Natural killer cell (primary cell): Measurements from ENCODE around the gene RORC. TPM values are rescaled to one million over a fixed set of nuclear protein-coding genes. Genes with fewer than 3 reads are reported as not detected.
"Not testable (repeated sequence)": the region's sequence is repeated elsewhere in the genome, so short reads cannot be mapped to it uniquely, and the experiment has no call there.

Experiments used
- ATAC-seq, 3 donors: fragments of 150-1000 bp in 2 of 3; fragments of 200-7000 bp in 1 of 3; cut with Tn5 transposase; 1 replicate in 1 of 3; 2 replicates in 2 of 3; pipeline ENCODE4 v1.10.0; 2021; ENCODE audit warnings: mild to moderate bottlenecking in 2 of 3, moderate library complexity in 2 of 3
- DNase-seq, 2 donors: peaks; one replicate each; pipeline versions ENCODE4 v3.0.0 to v3.0.0-alpha.2; 2013 to 2021; ENCODE audit warnings: mixed read lengths in 1 of 2
- H3K27ac ChIP-seq: one replicate; pipeline ENCODE4 v1.5.1; 2013; ENCODE audit warnings: mild to moderate bottlenecking, low read length
- H3K27me3 ChIP-seq: one replicate; pipeline ENCODE4 v1.6.1; 2013; ENCODE audit warnings: low read length; ENCODE audit not compliant: control insufficient read depth, insufficient read depth
- H3K36me3 ChIP-seq: one replicate; pipeline ENCODE4 v1.6.1; 2013; ENCODE audit warnings: low read length; ENCODE audit not compliant: control insufficient read depth, insufficient read depth
- H3K4me1 ChIP-seq: one replicate; pipeline ENCODE4 v1.6.1; 2013; ENCODE audit warnings: low read length; ENCODE audit not compliant: control insufficient read depth, insufficient read depth
- H3K4me3 ChIP-seq: one replicate; pipeline ENCODE4 v1.5.1; 2013; ENCODE audit warnings: low read length
- H3K9me3 ChIP-seq: one replicate; pipeline ENCODE4 v1.6.1; 2013; ENCODE audit warnings: low read length; ENCODE audit not compliant: control insufficient read depth, insufficient read depth
- H3K27ac Mint-ChIP-seq, 2 donors: one replicate each; pipeline ENCODE4 v1.8.0; 2022; ENCODE audit warnings: mild to moderate bottlenecking in 2 of 2, mixed read lengths in 2 of 2, moderate library complexity in 1 of 2
- H3K27me3 Mint-ChIP-seq, 2 donors: one replicate each; pipeline ENCODE4 v1.8.0; 2022; ENCODE audit warnings: low read depth in 2 of 2, mixed read lengths in 2 of 2
- H3K36me3 Mint-ChIP-seq: one replicate; pipeline ENCODE4 v1.8.0; 2022; ENCODE audit warnings: mixed read lengths
- H3K4me1 Mint-ChIP-seq, 2 donors: one replicate each; pipeline ENCODE4 v1.8.0; 2022; ENCODE audit warnings: mixed read lengths in 2 of 2
- H3K4me3 Mint-ChIP-seq: one replicate; pipeline ENCODE4 v1.8.0; 2022; ENCODE audit warnings: mild to moderate bottlenecking, moderate library complexity, mixed read lengths
- H3K9me3 Mint-ChIP-seq, 2 donors: one replicate each; pipeline ENCODE4 v1.8.0; 2022; ENCODE audit warnings: mixed read lengths in 2 of 2
- CTCF ChIP-seq: fragments of 200-600 bp; IDR thresholded peaks from one replicate; pipeline ENCODE4 v1.8.0; 2022; ENCODE audit warnings: antibody characterized with exemption
- WGBS: methylation state at CpG from one replicate; pipeline ENCODE4 v1.1.7; 2013; ENCODE audit warnings: missing lambda C conversion rate; ENCODE audit not compliant: insufficient coverage; 5-methylcytosine and 5-hydroxymethylcytosine counted together
- intact Hi-C: fragments of 100-400 bp; cut with micrococcal nuclease; formaldehyde crosslinking; loops from one replicate; pipeline ENCODE4 v1.14.2; 2022
- total RNA-seq, 4 donors: library from RNA; stranded (reverse); fragments of 120-200 nt in 1 of 4; gene quantifications; one replicate each; pipeline versions ENCODE4 v1.2.3 to v1.2.4, GENCODE V29; 2013 to 2022

The RORC gene
- total RNA-seq, 3 donors from 2014 or later (not counting 1 experiment from before 2014, with no cell fraction given), result 0.14 to 0.78 (median 0.70) TPM

GRCh38 chr1:151782741-151783140, 48.9 kb downstream of the RORC start:
- Histone ChIP-seq H3K27me3 (no peaks in the 10 kb centered on the region), H3K36me3 (peaks cover 26% of the 10 kb centered on the region), H3K9me3 (no peaks in the 10 kb centered on the region), H3K27ac (no peak overlapping the region), H3K4me1 (no peaks in the 10 kb centered on the region), H3K4me3 (no peak overlapping the region)
- no peak for ATAC-seq
- no peak for DNase-seq
- Mint-ChIP-seq H3K27ac (no peak overlapping the region), H3K9me3 (no peaks in the 10 kb centered on the region), H3K4me3 (no peak overlapping the region), H3K27me3 (no peaks in the 10 kb centered on the region), H3K4me1 (no peaks in the 10 kb centered on the region), H3K36me3 (peaks cover 13% of the 10 kb centered on the region)
- intact Hi-C loops, result no loop called here
- no peak for TF ChIP-seq CTCF
- 95% methylated on average over 3 of the region's 3 CpGs for WGBS

DNA sequence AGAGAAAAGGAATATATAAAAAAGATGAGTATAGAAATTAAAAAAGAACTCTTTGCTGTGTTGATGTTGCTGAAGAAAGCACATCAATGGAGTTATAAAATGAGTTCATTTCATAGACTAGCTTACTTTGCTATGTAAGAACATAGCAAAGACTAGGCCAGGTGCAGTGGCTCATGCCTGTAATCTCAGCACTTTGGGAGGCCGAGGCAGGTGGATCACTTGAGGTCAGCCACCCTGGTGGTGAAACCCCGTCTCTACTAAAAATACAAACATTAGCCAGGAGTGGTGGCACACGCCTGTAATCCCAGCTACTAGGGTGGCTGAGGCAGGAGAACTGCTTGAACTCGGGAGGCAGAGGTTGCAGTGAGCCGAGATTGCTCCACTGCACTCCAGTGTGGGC, 49.6 kb downstream of the RORC start:
- H3K27ac Mint-ChIP-seq, H3K27ac ChIP-seq: not testable (repeated sequence)
- H3K36me3 ChIP-seq, result peaks cover 26% of the 10 kb centered on the region

GRCh38 chr1:151780736-151781135, 50.9 kb downstream of the RORC start:
- H3K4me3 Mint-ChIP-seq, H3K27ac Mint-ChIP-seq, H3K4me1 ChIP-seq, H3K4me3 ChIP-seq, ATAC-seq, H3K27me3 Mint-ChIP-seq, DNase-seq, H3K27ac ChIP-seq, H3K9me3 ChIP-seq, H3K4me1 Mint-ChIP-seq, intact Hi-C loops, H3K9me3 Mint-ChIP-seq, H3K27me3 ChIP-seq: not testable (repeated sequence)
- peaks cover 36% of the 10 kb centered on the region for H3K36me3 ChIP-seq
- 81% methylated on average over 4 of the region's 5 CpGs for WGBS
- peaks cover 13% of the 10 kb centered on the region for H3K36me3 Mint-ChIP-seq

More for the DNA sequence above, 49.6 kb downstream of the RORC start:
- WGBS, result 94% methylated on average over 5 of the region's 5 CpGs
- H3K36me3 Mint-ChIP-seq, result peaks cover 13% of the 10 kb centered on the region
- H3K4me3 Mint-ChIP-seq, H3K4me1 Mint-ChIP-seq, DNase-seq, H3K27me3 ChIP-seq, ATAC-seq, H3K27me3 Mint-ChIP-seq, H3K4me1 ChIP-seq, H3K4me3 ChIP-seq, H3K9me3 Mint-ChIP-seq, intact Hi-C loops, H3K9me3 ChIP-seq: not testable (repeated sequence)

DNA sequence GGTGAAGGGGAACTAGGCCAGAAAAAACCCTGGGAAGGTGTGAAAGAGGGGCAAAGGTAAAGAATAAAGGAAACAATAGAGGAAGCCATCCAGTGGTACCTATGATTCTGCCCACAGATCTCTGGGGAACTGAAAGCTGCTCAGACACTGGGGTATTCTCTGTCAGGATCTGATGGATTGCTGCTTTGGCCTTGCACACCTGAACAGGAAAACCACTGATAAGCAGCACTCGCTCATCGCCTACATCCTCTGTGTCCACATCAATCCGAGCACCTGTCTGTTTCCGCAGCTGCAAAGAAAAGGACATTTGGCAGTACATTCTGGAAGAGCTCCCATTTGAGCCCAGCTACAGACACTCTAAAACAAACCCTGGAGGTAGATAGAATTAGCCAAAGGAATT, 51.8 kb downstream of the RORC start:
- Histone ChIP-seq H3K4me3 (no peak overlapping the region), H3K9me3 (no peaks in the 10 kb centered on the region), H3K4me1 (no peaks in the 10 kb centered on the region), H3K27ac (no peak overlapping the region), H3K27me3 (no peaks in the 10 kb centered on the region), H3K36me3 (peaks cover 45% of the 10 kb centered on the region)
- ATAC-seq (no peak), DNase-seq (no peak)
- H3K4me3 Mint-ChIP-seq, result no peak overlapping the region
- H3K9me3 Mint-ChIP-seq, result no peaks in the 10 kb centered on the region
- TF ChIP-seq CTCF, result no peak
- H3K27ac Mint-ChIP-seq, result no peak overlapping the region
- H3K27me3 Mint-ChIP-seq, result no peaks in the 10 kb centered on the region
- intact Hi-C loops, result no loop called here
- WGBS, result 55% methylated on average over 4 of the region's 4 CpGs
- peaks cover 13% of the 10 kb centered on the region for H3K36me3 Mint-ChIP-seq
- H3K4me1 Mint-ChIP-seq, result no peaks in the 10 kb centered on the region

GRCh38 chr1:151777317-151777716, 54.3 kb downstream of the RORC start:
- Mint-ChIP-seq H3K36me3 (peaks cover 13% of the 10 kb centered on the region), H3K4me1 (no peaks in the 10 kb centered on the region), H3K27me3 (no peaks in the 10 kb centered on the region), H3K4me3 (no peak overlapping the region), H3K9me3 (no peaks in the 10 kb centered on the region), H3K27ac (no peak overlapping the region)
- Histone ChIP-seq H3K4me3 (no peak overlapping the region), H3K27ac (no peak overlapping the region), H3K4me1 (no peaks in the 10 kb centered on the region), H3K36me3 (peaks cover 56% of the 10 kb centered on the region), H3K27me3 (no peaks in the 10 kb centered on the region), H3K9me3 (no peaks in the 10 kb centered on the region)
- no peak for ATAC-seq
- intact Hi-C loops, result no loop called here
- no peak for TF ChIP-seq CTCF
- no peak for DNase-seq
- WGBS, result 99% methylated on average over 4 of the region's 4 CpGs
